MV-4-11 (cell line): Measurements from ENCODE around the gene DHRS1.

Experiments used
- DNase-seq: peaks from one replicate; lab custom pipeline; 2025; lab: John Stamatoyannopoulos, UW

Gene DHRS1

DNA sequence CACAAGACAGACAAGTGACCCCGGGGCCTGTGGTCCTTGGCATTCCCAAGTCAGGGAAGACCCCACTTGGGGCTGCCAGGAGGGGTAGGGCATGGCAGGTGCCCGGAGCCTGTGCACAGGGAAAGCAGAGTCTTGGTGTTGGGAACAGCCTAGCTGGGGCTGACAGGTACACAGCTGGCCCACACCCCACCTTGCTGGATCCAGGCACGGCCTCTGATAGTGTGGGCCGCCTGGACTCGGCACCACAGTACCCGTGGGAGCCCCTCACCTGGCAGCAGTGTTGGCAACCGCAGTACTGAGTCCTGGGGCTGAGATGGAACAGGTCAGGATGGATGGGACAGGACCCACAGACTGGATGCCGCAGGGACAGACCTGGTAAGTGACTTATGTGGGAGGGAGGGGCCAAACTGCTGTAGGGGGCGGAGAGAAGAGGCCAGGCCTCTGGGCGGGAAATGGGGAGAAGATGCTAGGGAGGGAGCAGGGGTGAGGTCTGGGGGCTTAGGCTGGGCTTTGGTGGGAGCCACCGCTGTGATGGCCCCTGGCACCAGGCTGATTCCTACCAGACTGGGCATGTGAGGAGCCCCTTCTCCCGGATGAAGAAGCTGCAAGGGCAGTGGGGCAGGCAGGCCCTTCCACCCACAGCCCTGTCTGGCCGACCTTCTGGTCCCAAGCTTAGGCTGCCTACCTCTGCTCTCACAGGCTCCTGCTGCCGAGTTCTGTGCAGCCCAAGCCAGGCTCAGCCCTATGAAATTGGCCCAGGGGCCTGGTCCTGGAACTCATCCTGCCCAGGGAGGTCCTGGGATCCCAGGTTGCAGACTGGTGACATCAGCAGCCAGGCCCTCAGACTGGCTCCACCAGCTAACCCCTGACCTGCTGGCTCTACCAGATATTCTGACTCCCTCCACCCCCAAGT lies 36.5 kb downstream of the DHRS1 start, which contains the start of gene TGM1:
Gene TGM1, minus strand, starts transcription at position 357 of the 913 bp plus-strand sequence. CDS start 825 bp downstream, outside the sequence.
- DNase-seq = no peak

DNA sequence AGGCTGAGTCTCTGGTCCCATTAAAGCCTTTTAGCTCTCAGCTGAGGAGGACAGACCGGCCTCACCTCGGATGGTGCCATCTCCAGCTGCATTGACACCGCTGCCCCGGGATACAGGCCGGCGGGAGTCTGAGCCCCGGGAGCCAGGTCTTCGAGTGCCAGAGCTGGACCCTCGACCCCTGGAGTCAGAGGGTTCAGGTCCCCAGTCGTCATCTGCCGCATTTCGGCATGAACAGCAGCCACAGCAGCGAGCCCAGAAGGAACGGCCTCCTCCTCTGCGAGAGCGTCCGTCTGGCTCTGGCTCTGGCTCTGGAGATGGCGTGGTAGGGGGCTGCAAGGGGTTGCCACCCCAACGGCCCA lies 37.6 kb downstream of the DHRS1 start:
- no peak for DNase-seq

DNA sequence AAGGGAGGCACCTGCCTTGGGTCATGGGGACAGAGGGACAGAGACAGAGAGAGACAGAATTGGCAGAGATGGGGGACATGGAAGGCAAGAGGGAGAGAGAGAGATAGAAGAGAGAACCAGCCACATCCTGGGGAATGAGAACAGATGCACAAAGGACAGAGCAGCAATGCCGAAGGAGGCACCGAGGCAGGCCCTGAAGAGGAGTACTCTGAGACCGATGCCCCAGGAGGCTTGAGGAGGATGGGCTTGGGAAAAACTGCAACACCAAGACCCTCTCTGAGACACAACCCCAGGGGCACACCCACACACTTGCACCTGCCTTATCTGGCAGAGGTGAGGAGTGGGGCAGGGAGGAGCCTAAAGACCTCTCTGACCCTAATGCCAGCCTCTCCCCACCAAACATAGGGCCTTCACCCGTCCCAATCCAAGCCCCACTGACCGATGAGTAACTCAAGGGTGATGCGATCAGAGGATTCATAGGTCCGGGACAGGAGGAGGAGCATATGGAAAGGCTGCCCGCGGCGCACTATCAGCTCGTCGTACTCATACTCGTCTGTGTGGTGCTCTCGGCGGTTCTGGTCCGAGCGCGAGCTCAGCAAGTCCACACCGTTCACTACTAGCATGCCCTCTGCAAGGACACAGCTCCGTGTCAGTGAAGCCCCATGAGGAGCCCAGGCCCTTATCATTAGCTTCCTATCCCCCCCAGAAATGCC lies 38.2 kb downstream of the DHRS1 start:
- no peak for DNase-seq

DNA sequence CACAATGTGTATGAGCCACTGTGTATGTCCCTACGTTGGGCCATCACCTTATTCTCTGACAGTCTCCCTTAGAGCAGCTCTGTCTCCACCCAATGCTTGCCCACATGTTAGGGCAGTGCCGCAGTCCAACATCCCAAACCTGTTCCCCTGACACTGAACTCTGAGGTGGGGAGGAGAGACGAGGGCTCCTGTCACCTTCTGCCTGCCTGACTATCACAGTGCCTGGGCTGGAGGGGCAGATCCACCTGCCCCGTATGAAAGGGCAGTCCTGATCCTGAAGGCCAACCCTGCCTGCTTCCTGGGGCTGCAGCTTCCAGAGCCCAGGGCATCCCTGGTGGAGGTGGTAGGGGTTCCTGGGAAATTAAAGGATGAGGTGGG lies 38.8 kb downstream of the DHRS1 start:
- DNase-seq = no peak

DNA sequence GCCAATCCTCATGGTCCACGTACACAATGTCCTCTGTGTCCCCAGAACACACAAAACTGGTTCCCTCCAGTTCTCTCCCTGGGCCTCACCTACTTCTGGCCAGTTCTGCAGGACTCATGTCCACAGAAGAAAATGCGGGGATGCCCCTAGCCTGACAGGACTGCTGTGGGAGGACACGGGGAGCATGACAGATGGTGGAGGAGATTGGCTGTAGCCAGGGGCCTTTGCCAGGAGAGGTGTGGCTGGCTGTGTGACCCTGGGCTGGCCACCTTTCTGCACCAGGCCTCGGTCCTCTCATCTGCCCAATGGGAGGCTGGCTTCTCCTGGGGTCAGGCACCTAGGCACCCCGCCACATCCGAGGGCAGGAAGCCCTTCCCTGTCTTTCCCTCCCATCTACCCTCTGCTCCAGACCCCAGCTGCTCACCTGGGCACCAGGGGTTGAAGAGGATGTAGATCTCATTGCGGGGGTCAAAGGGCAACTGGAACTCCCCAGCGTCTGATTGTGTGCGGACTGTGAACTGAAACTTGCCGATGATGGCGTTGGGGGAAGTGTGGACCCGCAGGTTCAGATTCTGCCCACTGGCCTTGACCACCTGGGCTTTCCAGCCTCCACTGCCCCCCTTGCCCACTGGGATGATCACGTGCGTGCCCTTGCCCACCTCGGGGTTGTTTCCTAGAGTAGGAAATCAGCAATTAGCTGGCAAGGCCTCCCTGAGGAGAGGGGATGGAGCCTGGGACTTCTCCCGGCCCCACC lies 39.4 kb downstream of the DHRS1 start:
- DNase-seq = no peak

DNA sequence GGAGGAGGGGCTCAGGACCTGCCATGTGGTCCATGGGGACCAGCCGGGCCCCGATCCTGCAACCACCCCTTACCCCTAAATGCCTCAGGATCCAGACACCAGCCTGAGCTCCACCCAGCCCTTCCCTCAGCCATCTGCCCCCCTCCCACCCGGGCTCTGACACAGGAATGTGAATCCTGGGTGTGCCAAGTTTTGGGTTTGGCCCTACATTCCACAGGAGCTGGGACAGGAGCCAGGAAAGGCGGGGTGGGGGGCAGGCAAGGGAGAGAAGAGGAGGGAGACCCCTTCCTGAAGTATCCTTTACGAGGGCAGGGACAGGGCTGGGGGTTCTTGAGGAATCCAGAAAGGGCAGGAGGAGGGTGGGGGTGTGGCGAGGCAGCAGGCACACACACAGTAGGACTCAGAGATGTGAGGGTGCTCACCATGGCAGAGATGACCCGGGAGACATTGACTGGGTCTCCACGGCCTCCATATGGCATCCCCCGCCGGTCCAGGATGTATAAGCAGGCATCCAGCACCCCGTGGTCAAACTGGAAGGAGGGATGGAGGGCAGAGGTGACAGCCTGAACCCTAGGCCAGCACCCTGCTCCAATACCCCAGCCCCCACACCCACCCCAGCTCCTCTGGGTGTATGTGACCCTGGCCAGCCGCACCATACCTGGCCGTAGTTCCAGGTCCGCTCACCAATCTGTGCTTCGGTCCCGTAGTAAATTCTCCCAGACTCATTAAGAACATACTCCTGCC lies 40.1 kb downstream of the DHRS1 start:
- DNase-seq = no peak

DNA sequence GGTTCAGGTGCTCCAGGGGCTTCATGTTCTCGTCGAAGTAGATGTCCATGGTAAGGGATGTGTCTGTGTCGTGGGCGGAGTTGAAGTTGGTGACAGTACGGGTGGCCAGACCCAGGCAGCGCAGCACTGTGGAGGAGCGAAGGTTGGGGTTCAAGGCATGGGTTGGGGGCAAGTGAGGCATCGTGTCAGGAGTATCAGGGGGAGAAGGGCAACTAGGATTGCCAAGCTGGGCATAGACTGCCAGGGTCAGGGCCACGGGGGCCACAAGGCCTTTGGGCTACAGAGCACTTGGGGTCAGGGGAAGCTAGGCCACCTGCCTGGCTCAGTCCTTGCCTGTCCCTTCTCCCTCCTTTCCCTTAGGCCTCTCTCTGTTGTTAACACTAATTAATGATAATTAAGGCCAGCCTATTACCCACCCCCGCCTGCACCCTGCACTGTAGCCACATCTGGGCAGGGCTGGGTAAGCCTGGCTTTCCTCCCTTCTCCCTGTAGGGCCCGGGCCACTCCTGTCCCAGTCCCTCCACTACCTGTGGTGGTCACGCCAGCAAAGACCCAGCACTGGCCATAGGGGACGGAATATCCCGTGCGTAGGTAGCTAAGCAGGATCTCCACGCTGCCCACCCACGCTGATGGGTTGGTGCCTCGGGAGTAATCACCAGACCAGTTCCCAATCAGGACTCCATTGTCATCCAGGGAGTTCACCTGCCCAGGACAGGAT lies 40.9 kb downstream of the DHRS1 start:
- DNase-seq = no peak

DNA sequence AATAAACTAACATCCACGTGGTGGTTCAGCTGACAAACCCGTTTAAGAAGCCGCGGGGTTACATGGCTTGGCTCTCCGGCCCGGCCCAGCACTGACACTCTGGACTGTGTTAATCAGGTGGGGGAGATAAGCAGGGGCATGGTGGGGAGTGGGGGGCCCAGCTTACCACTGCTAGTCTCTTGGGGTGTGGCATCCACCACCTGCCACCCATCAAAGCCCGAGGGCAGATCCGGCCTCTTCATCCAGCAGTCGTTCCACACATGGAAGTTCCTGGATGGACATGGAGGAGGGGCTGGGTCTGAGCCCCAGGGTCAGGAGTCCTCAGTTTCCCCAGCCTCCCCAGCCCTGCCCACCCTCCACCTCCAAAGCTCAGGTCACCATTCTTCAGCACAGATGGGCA lies 41.5 kb downstream of the DHRS1 start:
- no peak for DNase-seq

DNA sequence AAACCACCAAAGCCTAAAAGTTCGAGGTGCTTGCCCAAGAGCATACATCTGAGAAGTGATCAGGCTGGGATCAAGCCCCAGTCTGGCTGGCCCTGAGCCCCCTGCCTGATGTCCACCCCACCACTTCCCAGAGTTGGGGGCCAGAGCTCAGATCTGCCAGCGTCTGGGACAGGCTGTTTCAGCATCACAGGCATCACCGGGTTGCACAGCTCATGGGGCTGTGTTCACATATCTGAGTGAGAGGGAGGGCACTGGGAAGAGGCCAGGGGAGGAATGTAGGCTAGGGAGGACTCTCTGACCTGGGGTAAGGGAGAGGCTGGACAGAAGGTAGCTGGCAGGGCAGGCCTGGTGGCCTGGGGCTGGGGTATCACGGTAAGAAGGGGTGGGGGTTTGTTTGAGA lies 42.6 kb downstream of the DHRS1 start:
- DNase-seq = no peak

DNA sequence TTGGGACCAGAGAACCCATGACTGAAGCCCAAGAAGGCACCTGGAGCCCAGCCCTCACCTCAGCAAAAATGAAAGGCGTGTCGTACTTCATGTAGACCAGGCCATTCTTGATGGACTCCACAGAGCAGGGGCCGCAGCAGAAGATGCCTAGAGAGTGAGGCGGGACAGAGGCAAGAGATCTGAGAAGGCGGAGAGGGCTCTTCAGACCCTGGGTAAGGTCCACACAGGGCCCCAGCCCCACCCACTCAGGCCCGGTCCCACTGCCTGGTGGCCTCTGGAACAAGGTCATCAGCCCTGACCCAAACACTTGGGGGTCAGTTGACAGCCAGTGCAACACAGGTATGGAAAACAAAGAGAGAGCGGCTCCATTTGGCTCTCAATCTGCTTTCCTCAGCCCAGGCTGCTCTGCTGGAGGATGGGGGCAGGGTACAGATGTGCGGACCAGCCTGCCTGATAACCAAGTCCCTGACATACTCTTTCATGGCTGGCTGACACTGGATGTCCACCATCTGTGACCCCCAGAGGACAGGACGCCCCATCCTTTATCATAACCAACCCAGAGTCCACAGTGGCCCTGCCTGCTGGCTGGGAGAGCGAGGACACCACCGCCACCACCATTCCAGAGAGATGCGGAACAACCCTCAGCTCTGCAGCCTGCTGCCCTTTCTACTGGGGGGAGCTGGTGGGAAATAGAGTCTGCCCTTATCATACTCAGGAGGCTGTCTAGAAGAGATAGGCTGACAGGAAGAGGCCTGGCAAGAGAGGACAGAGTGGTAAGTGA lies 43.5 kb downstream of the DHRS1 start:
- no peak for DNase-seq

DNA sequence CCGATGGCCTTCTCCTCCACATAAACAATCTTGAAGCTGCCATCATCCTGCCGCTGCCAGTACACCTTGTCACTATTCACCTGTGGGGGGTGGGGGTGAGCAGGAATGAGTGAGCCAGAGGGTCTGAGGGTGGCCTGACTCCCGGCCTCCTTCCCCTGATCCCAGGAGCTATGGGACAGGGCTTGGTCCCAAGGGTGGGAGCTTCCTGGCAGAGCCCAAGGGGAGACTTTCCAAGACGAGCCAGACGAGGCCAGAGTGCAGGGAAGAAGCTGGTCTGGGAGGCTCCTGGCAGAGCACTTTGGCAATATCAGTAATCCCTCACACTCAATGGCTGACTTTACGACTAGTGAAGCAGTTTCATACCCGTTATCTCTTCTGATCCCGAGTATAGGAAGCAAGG lies 44.1 kb downstream of the DHRS1 start:
- no peak for DNase-seq

DNA sequence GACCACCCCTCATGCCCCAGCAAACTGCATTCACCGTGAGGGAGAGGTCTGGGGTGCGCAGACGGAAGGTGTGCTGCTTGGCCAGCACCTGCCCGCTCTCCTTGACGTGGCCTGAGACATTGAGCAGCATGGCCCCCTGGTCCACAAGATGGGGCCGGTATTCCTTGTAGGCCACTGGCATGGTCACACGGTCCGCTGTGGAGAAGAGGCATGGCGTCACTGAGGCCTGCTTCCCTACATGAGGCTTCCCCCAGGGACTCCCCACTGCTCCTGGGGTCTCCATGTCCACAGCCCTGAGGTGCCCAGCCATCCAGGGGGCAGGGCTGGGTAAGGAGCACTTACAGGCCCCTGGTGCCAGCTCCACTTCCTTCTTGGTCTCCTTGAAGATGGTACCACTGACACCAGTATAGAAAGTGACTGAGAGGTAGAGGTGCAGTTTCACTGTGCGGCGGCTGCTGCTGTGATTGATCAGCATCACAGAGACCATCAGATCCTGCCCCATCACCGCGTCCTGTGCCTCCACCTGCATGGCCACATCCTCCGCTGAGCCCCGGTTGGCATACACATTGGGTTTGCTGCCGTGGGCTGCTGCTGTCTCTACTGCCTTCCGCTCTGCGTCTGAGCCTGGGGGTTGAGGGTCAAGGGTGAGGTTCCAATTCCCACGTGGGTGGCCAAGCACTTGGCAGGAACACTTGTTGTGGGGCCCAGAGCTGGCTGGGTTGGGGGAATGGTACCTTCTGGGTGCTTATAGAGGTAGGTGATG lies 44.8 kb downstream of the DHRS1 start:
- no peak for DNase-seq

DNA sequence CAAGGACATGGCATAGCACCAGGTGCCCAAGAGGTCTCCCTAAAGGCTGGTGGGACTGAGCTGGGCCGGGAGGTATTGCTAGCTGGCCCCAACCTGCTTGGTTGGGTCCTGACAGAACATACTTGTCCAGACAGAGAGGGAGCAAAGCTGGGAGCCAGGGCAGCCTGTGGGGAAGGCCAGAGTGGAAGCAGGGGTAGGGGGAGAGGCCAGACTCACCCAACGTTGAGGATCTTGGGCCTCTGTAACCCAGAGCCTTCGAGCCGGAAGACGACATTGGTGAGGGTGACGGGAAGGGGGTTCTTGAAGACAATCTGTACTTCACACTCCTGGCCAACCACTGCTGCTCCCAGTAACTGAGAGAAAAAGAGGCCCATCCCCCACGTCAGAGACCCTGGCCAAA lies 45.6 kb downstream of the DHRS1 start:
- no peak for DNase-seq

DNA sequence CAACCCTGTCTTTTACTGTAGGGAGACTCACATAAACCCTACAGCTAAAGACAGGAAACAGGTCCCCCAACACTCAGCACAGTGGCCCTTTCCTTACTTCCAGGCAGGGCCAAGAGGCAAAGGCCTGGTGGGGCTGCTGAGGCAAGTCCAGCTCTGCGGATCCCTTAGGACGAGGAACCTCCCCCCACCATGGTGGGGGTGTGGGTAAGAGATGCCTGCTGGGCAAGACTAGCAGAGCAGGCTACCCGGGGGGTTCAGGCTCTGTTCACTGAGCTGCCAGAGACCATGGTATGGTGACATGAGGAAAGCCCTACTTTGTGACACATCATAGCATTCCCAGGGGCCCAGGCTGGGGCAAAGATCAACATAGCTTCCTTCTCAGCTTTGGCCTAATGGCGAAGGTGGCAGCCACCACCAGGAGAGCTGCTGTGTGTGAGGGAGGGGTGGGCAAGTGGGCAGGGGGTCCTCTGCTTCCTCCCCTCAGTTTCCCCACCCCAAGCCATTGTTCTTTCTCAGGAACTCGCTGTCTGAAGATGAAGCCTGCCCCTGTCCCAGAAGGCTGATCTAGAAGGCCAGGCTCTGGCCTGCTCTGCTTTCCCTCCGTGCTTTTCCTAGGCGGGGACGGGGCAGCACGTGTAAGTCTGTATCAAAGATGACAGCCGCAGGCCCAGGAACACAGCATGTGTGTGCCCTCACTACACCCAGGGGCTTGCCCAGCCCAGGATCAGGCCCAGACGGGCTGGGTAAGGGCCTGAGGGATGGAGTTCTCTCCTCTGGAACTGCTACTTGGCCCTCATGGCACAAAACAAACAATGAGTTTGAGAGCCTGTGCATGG lies 47.1 kb downstream of the DHRS1 start:
- no peak for DNase-seq

DNA sequence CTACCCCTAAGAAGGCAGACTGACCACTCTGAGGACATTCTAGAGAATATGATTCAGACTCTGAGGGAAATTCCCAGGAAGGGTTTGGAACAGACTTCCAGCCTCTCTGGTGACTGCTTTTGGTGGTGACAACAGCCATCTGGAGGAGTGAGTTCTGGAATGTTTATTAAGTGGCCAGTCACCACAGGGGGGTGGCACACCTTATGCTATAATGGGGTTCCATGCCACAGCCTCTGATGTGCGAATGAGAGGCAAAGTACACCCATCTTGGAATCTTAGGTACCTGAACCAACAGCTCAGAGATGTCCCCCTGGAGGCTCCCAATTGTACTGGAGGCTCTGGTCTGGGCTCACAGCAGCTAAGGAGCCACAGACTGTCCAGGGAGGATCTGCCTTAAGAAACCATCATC lies 47.7 kb downstream of the DHRS1 start:
- no peak for DNase-seq

DNA sequence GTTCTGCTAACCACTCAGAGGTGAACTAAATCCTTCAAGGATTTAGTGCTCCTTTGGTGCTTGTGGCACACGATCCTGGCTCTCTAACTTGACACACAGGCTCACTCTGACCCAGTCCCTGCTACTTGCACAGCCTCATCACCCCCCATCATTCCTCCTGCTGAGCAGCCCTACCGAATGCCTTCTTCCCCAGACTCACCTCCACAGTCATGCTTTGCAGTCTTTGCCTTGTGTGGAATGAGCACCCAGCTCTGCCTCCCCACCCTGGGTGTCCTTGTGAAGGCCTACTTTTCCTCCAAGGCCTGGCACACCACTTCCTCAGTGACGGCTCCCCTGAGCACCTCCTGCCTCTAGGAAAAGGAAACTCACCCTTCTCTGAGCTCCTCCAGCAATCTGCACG lies 49.2 kb downstream of the DHRS1 start:
- DNase-seq = no peak

DNA sequence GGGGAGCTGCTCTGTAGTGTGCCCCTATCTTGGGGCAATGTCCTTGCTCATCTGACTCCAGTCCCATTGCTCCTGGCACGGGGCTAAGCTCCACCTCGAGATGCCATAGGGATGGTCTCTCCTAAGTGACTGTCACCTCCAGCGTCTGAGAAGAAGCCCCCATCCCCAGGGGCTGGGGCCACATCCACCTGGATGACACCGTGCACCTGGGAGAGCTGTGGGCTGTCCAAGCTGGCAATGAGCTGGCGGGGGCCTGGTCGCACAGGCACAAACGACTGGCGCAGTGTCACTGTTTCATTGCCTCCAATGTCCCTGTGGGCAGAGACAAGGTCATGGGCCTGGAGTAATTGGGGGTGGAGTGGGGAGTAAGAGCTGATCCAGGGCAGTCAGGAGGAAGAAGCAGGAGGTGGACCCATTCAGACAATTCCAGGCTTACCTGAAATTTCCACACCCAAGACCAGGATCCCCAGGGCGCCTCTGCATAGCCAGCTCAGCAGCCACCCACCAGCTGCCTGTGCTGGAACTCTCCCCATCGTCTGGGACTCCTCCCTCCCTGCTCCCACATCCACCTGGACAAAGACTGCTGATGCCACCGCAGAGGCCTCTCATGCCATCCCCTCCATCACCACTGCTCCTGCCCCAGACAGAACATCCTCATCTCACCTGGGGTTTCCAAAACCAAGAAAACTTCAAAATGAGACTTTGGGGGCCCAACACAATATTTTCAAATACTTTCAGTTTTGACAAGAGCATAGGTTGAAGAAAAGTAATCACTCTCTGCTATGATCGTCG lies 50.2 kb downstream of the DHRS1 start:
- no peak for DNase-seq

DNA sequence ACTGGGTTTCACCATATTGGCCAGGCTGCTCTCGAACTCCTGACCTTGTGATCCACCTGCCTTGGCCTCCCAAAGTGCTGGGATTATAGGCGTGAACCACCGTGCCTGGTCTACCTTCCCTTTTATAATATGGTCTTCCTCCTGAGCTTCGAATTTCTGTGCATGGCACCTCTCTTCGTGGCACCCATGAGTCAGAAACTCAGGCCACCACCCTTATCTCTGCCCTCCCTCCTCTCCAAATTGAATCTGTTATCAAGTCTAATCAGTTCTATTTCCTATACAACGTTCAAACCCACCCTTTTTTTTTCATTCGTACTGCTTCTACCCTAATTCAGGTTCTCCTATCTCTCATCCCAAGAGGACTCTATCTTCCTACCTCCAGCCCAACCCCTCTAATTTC lies 52.2 kb downstream of the DHRS1 start:
- DNase-seq = no peak
